ENCODE results near the gene BAD. TPM values are rescaled to one million over a fixed set of nuclear protein-coding genes. Genes with fewer than 3 reads are reported as not detected.
A peak's percentile ranks its signal among the peaks of the same experiment; 100 is the strongest.
"Not testable (repeated sequence)": the region's sequence is repeated elsewhere in the genome, so short reads cannot be mapped to it uniquely, and the experiment has no call there.

BAD gene
- total and polyA plus RNA-seq, 4 experiments from 2014 or later, result 23.1 to 70.1 (median 37.2) TPM

GRCh38 chr11:64314805-64315561 lies 30.5 kb upstream of the BAD start:
- Histone ChIP-seq H3K27ac (ENCODE audit: low read depth, low read length) (no peak overlapping the region), H3K27me3 (ENCODE audit: insufficient read depth, low read length) (no peaks in the 10 kb centered on the region), H3K36me3 (ENCODE audit: insufficient read depth, low read length) (peaks cover 12% of the 10 kb centered on the region), H3K4me1 (ENCODE audit: insufficient read depth, low read length) (peaks cover 26% of the 10 kb centered on the region), H3K4me3 (ENCODE audit: low read length in 2 of 2) (no peak overlapping the region), H3K9me3 (ENCODE audit: control insufficient read depth in 1 of 2, low read length in 2 of 2) (no peaks in the 10 kb centered on the region)
- ChIA-PET CTCF (ENCODE audit: partially characterized antibody) (no interaction called here), POLR2A (ENCODE audit: partially characterized antibody) (interaction anchor here (4.0 to 4.8 kb wide), 2 partner anchors 25 to 43 kb away, joined by 69 to 153 read pairs; partner anchors contain the start of genes CCDC88B and RPS6KA4)
- intact Hi-C loops (cut with micrococcal nuclease), result loop anchor here (5.0 kb wide), 1 partner anchor 42 kb away; the partner anchor contains the start of gene RPS6KA4
- H3K4me1 Mint-ChIP-seq, result peaks cover 20 to 52% (median 32%) of the 10 kb centered on the region in 4 donors
- H3K9me3 Mint-ChIP-seq, result peaks cover 0 to 2% (median 0%) of the 10 kb centered on the region in 8 donors
- peak overlapping the region in 5 of 7 donors; percentile 22 to 88 (median 59) for H3K27ac Mint-ChIP-seq
- H3K36me3 Mint-ChIP-seq, result peaks cover 11 to 32% of the 10 kb centered on the region in 2 donors
- peak overlapping the region in 1 of 8 donors; percentile 33 for H3K4me3 Mint-ChIP-seq
- no peaks in the 10 kb centered on the region for H3K27me3 Mint-ChIP-seq
- DNase-seq, result no peak

- intact Hi-C loops (cut with micrococcal nuclease), result no loop called here
- POLR2A ChIA-PET (ENCODE audit: partially characterized antibody), result no interaction called here
- H3K9me3 Mint-ChIP-seq, result peaks cover 0 to 2% (median 0%) of the 10 kb centered on the region in 8 donors
- H3K4me3 Mint-ChIP-seq, result peak overlapping the region in 1 of 8 donors; percentile 10
- H3K4me1 Mint-ChIP-seq, result peaks cover 19 to 46% (median 30%) of the 10 kb centered on the region in 4 donors
- CTCF ChIA-PET (ENCODE audit: partially characterized antibody), result no interaction called here
- no peaks in the 10 kb centered on the region for H3K27me3 ChIP-seq (ENCODE audit: insufficient read depth, low read length)
- peaks cover 12% of the 10 kb centered on the region for H3K36me3 ChIP-seq (ENCODE audit: insufficient read depth, low read length)
- no peaks in the 10 kb centered on the region for H3K27me3 Mint-ChIP-seq
- DNase-seq, result no peak
- peaks cover 20% of the 10 kb centered on the region for H3K4me1 ChIP-seq (ENCODE audit: insufficient read depth, low read length)
- peak overlapping the region in 2 of 7 donors; percentile 38 to 59 for H3K27ac Mint-ChIP-seq
- H3K36me3 Mint-ChIP-seq, result peaks cover 11 to 33% of the 10 kb centered on the region in 2 donors
- H3K4me3 ChIP-seq (ENCODE audit: low read length in 2 of 2), result no peak overlapping the region
- H3K27ac ChIP-seq (ENCODE audit: low read depth, low read length), result no peak overlapping the region
- H3K9me3 ChIP-seq (ENCODE audit: control insufficient read depth in 1 of 2, low read length in 2 of 2), result no peaks in the 10 kb centered on the region
These were observed 29.8 kb upstream of the BAD start for GRCh38 chr11:64314146-64314804.

- Histone ChIP-seq H3K4me1 (ENCODE audit: insufficient read depth, low read length) (peaks cover 14% of the 10 kb centered on the region), H3K9me3 (ENCODE audit: control insufficient read depth in 1 of 2, low read length in 2 of 2) (no peaks in the 10 kb centered on the region), H3K27me3 (ENCODE audit: insufficient read depth, low read length) (no peaks in the 10 kb centered on the region), H3K36me3 (ENCODE audit: insufficient read depth, low read length) (peaks cover 12% of the 10 kb centered on the region), H3K27ac (ENCODE audit: low read depth, low read length) (no peak overlapping the region), H3K4me3 (ENCODE audit: low read length in 2 of 2) (no peak overlapping the region)
- H3K36me3 Mint-ChIP-seq, result peaks cover 11 to 33% of the 10 kb centered on the region in 2 donors
- ChIA-PET CTCF (ENCODE audit: partially characterized antibody) (interaction anchor here (1.2 kb wide), 1 partner anchor 107 kb away, joined by 3 read pairs; the partner anchor contains the start of gene FERMT3), POLR2A (ENCODE audit: partially characterized antibody) (no interaction called here)
- peaks cover 15 to 40% (median 24%) of the 10 kb centered on the region in 4 donors for H3K4me1 Mint-ChIP-seq
- no peak overlapping the region for H3K4me3 Mint-ChIP-seq
- no peaks in the 10 kb centered on the region for H3K27me3 Mint-ChIP-seq
- intact Hi-C loops (cut with micrococcal nuclease), result no loop called here
- DNase-seq, result no peak
- peaks cover 0 to 2% (median 0%) of the 10 kb centered on the region in 8 donors for H3K9me3 Mint-ChIP-seq
- H3K27ac Mint-ChIP-seq, result peak overlapping the region in 2 of 7 donors; percentile 72 to 74
These were observed 29.2 kb upstream of the BAD start for GRCh38 chr11:64313491-64314145.

GRCh38 chr11:64312947-64313346 lies 28.5 kb upstream of the BAD start:
- DNase-seq, result no peak
- peaks cover 11 to 31% of the 10 kb centered on the region in 2 donors for H3K36me3 Mint-ChIP-seq
- peaks cover 0 to 2% (median 0%) of the 10 kb centered on the region in 8 donors for H3K9me3 Mint-ChIP-seq
- H3K9me3 ChIP-seq (ENCODE audit: control insufficient read depth in 1 of 2, low read length in 2 of 2), result no peaks in the 10 kb centered on the region
- no peaks in the 10 kb centered on the region for H3K27me3 Mint-ChIP-seq
- H3K4me3 ChIP-seq (ENCODE audit: low read length in 2 of 2), result no peak overlapping the region
- no peak overlapping the region for H3K4me3 Mint-ChIP-seq
- H3K27me3 ChIP-seq (ENCODE audit: insufficient read depth, low read length), result no peaks in the 10 kb centered on the region
- peaks cover 13 to 33% (median 22%) of the 10 kb centered on the region in 4 donors for H3K4me1 Mint-ChIP-seq
- peaks cover 12% of the 10 kb centered on the region for H3K36me3 ChIP-seq (ENCODE audit: insufficient read depth, low read length)
- intact Hi-C loops (cut with micrococcal nuclease), result no loop called here
- H3K27ac Mint-ChIP-seq, result peak overlapping the region in 6 of 7 donors; percentile 16 to 84 (median 65)
- no peak overlapping the region for H3K27ac ChIP-seq (ENCODE audit: low read depth, low read length)
- ChIA-PET POLR2A (ENCODE audit: partially characterized antibody) (no interaction called here), CTCF (ENCODE audit: partially characterized antibody) (interaction anchor here (1.2 kb wide), 1 partner anchor 106 kb away, joined by 3 read pairs; the partner anchor contains the start of gene FERMT3)
- H3K4me1 ChIP-seq (ENCODE audit: insufficient read depth, low read length), result peaks cover 14% of the 10 kb centered on the region

- H3K4me3 ChIP-seq (ENCODE audit: low read length in 2 of 2); H3K27me3 ChIP-seq (ENCODE audit: insufficient read depth, low read length); H3K27me3 Mint-ChIP-seq; H3K9me3 ChIP-seq (ENCODE audit: control insufficient read depth in 1 of 2, low read length in 2 of 2); H3K36me3 ChIP-seq (ENCODE audit: insufficient read depth, low read length); DNase-seq; H3K9me3 Mint-ChIP-seq; H3K27ac ChIP-seq (ENCODE audit: low read depth, low read length): not testable (repeated sequence)
- Mint-ChIP-seq H3K4me3 (peak overlapping the region in 7 of 8 donors; percentile 26 to 65 (median 52)), H3K4me1 (peaks cover 13 to 35% (median 25%) of the 10 kb centered on the region in 4 donors), H3K36me3 (peaks cover 1 to 19% of the 10 kb centered on the region in 2 donors), H3K27ac (peak overlapping the region in 6 of 7 donors; percentile 36 to 90 (median 62))
- CTCF ChIA-PET (ENCODE audit: partially characterized antibody), result interaction anchor here (7.8 kb wide), 1 partner anchor 9 kb away, joined by 54 read pairs; the partner anchor contains the start of genes PRDX5 and TRMT112
- H3K4me1 ChIP-seq (ENCODE audit: insufficient read depth, low read length), result peaks cover 22% of the 10 kb centered on the region
- POLR2A ChIA-PET (ENCODE audit: partially characterized antibody), result interaction anchor here (7.9 to 8.6 kb wide), 2 partner anchors 9 to 102 kb away, joined by 124 to 192 read pairs; partner anchors contain the start of genes FERMT3, PRDX5 and TRMT112
- intact Hi-C loops (cut with micrococcal nuclease), result loop anchor here (10.0 kb wide), 1 partner anchor 303 kb away; no protein-coding TSS in a partner anchor
These were observed 23.3 kb upstream of the BAD start for GRCh38 chr11:64307795-64308194.

- Mint-ChIP-seq H3K27ac (peak overlapping the region in 5 of 7 donors; percentile 19 to 95 (median 57)), H3K36me3 (peaks cover 0 to 15% of the 10 kb centered on the region in 2 donors), H3K27me3 (peaks cover 0 to 1% of the 10 kb centered on the region in 2 donors), H3K4me1 (peaks cover 10 to 31% (median 22%) of the 10 kb centered on the region in 4 donors), H3K4me3 (peak overlapping the region; percentile 88 to 96 (median 94)), H3K9me3 (no peaks in the 10 kb centered on the region)
- peak overlapping the region; percentile 66 for H3K27ac ChIP-seq (ENCODE audit: low read depth, low read length)
- ChIA-PET CTCF (ENCODE audit: partially characterized antibody) (interaction anchor here (6.8 to 7.8 kb wide), 2 partner anchors 10 to 60 kb away, joined by 54 to 121 read pairs; partner anchors contain the start of genes PLCB3, PPP1R14B, PRDX5 and TRMT112), POLR2A (ENCODE audit: partially characterized antibody) (interaction anchor here (1.2 to 8.6 kb wide), 5 partner anchors 10 to 101 kb away, joined by 3 to 192 read pairs (median 124); partner anchors contain the start of genes BAD, FERMT3, GPR137 and PRDX5)
- H3K9me3 ChIP-seq (ENCODE audit: control insufficient read depth in 1 of 2, low read length in 2 of 2), result no peaks in the 10 kb centered on the region
- H3K36me3 ChIP-seq (ENCODE audit: insufficient read depth, low read length), result no peaks in the 10 kb centered on the region
- peaks cover 22% of the 10 kb centered on the region for H3K4me1 ChIP-seq (ENCODE audit: insufficient read depth, low read length)
- intact Hi-C loops (cut with micrococcal nuclease), result loop anchor here (10.0 kb wide), 1 partner anchor 302 kb away; no protein-coding TSS in a partner anchor
- peak overlapping the region; percentile 33 to 75 for H3K4me3 ChIP-seq (ENCODE audit: low read length in 2 of 2)
- H3K27me3 ChIP-seq (ENCODE audit: insufficient read depth, low read length), result no peaks in the 10 kb centered on the region
- no peak for DNase-seq
These were observed 22.6 kb upstream of the BAD start for GRCh38 chr11:64306876-64307622.

All from CD4-positive, alpha-beta memory T cell (primary cell).